HEK293 (cell line): ENCODE results near the gene RAET1G.

Source experiments
- CTCF ChIA-PET: fragments of 350-600 bp; formaldehyde crosslinking; extraction: SDS; loops from one replicate; lab custom pipeline; 2021; ENCODE audit warnings: antibody characterized with exemption; lab: Yijun Ruan, JAX
- POLR2A ChIA-PET: fragments of 300-600 bp; formaldehyde crosslinking; extraction: SDS; loops from one replicate; lab custom pipeline; 2020; ENCODE audit warnings: antibody characterized with exemption, inconsistent platforms; lab: Yijun Ruan, JAX
- H3K27ac ChIP-seq: fragments of 200-500 bp; sonication (Bioruptor generic); 2 replicates; pipeline ENCODE4 v1.5.1; 2014; ENCODE audit warnings: low read depth, low read length, control low read depth, inconsistent platforms; ENCODE audit errors: extremely low read depth
- H3K36me3 ChIP-seq, 2 experiments: fragments of 200-500 bp in 1 of 2; sonication (Bioruptor generic) in 1 of 2; 1 replicate in 1 of 2; 2 replicates in 1 of 2; pipeline ENCODE4 v1.5.1; 2014 to 2017; ENCODE audit warnings: inconsistent platforms in 2 of 2, low read length in 2 of 2; ENCODE audit not compliant: control insufficient read depth in 2 of 2, insufficient read depth in 1 of 2
- H3K4me1 ChIP-seq: fragments of 200-500 bp; sonication (Bioruptor generic); 2 replicates; pipeline ENCODE4 v1.5.1; 2014; ENCODE audit warnings: mild to moderate bottlenecking, low read length, inconsistent platforms; ENCODE audit not compliant: control insufficient read depth, insufficient read depth
- H3K4me3 ChIP-seq: 2 replicates; pipeline ENCODE4 v1.5.1; 2011; ENCODE audit warnings: low read depth, mild to moderate bottlenecking, control low read depth, low read length, moderate library complexity
- H3K9me3 ChIP-seq: fragments of 200-500 bp; sonication (Bioruptor generic); 2 replicates; pipeline ENCODE4 v1.5.1; 2014; ENCODE audit warnings: low read depth, low read length, inconsistent platforms; ENCODE audit not compliant: control insufficient read depth, insufficient read depth
- GLIS1 ChIP-seq: fragments of 450-650 bp; formaldehyde crosslinking; IDR thresholded peaks from 2 replicates; pipeline ENCODE4 v1.5.1; 2016; ENCODE audit warnings: missing biosample characterization, missing genetic modification characterization
- KLF16 ChIP-seq: fragments of 450-650 bp; formaldehyde crosslinking; IDR thresholded peaks from 2 replicates; pipeline ENCODE4 v1.5.1; 2017; ENCODE audit warnings: missing biosample characterization, missing genetic modification characterization
- MYNN ChIP-seq: fragments of 450-650 bp; formaldehyde crosslinking; IDR thresholded peaks from 2 replicates; pipeline ENCODE4 v1.5.1; 2016; ENCODE audit warnings: missing biosample characterization, missing genetic modification characterization, borderline replicate concordance
- MZF1 ChIP-seq: fragments of 450-650 bp; formaldehyde crosslinking; IDR thresholded peaks from 2 replicates; pipeline ENCODE4 v1.5.1; 2017; ENCODE audit warnings: missing biosample characterization, missing genetic modification characterization, borderline replicate concordance
- SCRT1 ChIP-seq: fragments of 450-650 bp; formaldehyde crosslinking; IDR thresholded peaks from 2 replicates; pipeline ENCODE4 v1.5.1; 2016; ENCODE audit warnings: missing biosample characterization, missing genetic modification characterization, borderline replicate concordance
- TCF7L2 ChIP-seq: IDR thresholded peaks from 2 replicates; pipeline ENCODE4 v1.6.1; 2011; ENCODE audit warnings: low read depth, mild to moderate bottlenecking, inconsistent platforms, low read length, moderate library complexity, borderline replicate concordance
- ZEB2 ChIP-seq: fragments of 450-650 bp; formaldehyde crosslinking; IDR thresholded peaks from 2 replicates; pipeline ENCODE4 v1.5.1; 2016; ENCODE audit warnings: missing biosample characterization, missing genetic modification characterization
- ZFP3 ChIP-seq: fragments of 450-650 bp; formaldehyde crosslinking; IDR thresholded peaks from 2 replicates; pipeline ENCODE4 v1.5.1; 2016; ENCODE audit warnings: low read depth, missing biosample characterization, missing genetic modification characterization
- ZFP37 ChIP-seq: fragments of 450-650 bp; formaldehyde crosslinking; IDR thresholded peaks from 2 replicates; pipeline ENCODE4 v1.5.1; 2016; ENCODE audit warnings: missing biosample characterization, missing genetic modification characterization
- ZNF175 ChIP-seq: fragments of 450-650 bp; formaldehyde crosslinking; IDR thresholded peaks from 2 replicates; pipeline ENCODE4 v1.5.1; 2016; ENCODE audit warnings: missing biosample characterization, missing genetic modification characterization
- ZNF19 ChIP-seq: fragments of 450-650 bp; formaldehyde crosslinking; IDR thresholded peaks from 2 replicates; pipeline ENCODE4; 2016; ENCODE audit warnings: missing biosample characterization, missing genetic modification characterization, low read depth
- ZNF202 ChIP-seq: fragments of 450-650 bp; formaldehyde crosslinking; IDR thresholded peaks from 2 replicates; pipeline ENCODE4 v1.5.1; 2016; ENCODE audit warnings: missing biosample characterization, missing genetic modification characterization, borderline replicate concordance
- ZNF335 ChIP-seq: fragments of 450-650 bp; formaldehyde crosslinking; conservative IDR thresholded peaks from 2 replicates; pipeline ENCODE4 v1.5.1; 2016; ENCODE audit warnings: missing biosample characterization, missing genetic modification characterization
- ZNF354C ChIP-seq: fragments of 450-650 bp; formaldehyde crosslinking; IDR thresholded peaks from 2 replicates; pipeline ENCODE4 v1.5.1; 2016; ENCODE audit warnings: missing biosample characterization, missing genetic modification characterization, low read depth, borderline replicate concordance
- ZNF394 ChIP-seq: fragments of 450-650 bp; formaldehyde crosslinking; IDR thresholded peaks from 2 replicates; pipeline ENCODE4 v1.5.1; 2016; ENCODE audit warnings: missing biosample characterization, missing genetic modification characterization, mild to moderate bottlenecking, moderate library complexity, borderline replicate concordance
- ZNF510 ChIP-seq: fragments of 450-650 bp; formaldehyde crosslinking; IDR thresholded peaks from 2 replicates; pipeline ENCODE4 v1.5.1; 2018; ENCODE audit warnings: mild to moderate bottlenecking, missing genetic modification characterization, missing biosample characterization; ENCODE audit not compliant: insufficient replicate concordance
- ZNF530 ChIP-seq: fragments of 450-650 bp; formaldehyde crosslinking; IDR thresholded peaks from 2 replicates; pipeline ENCODE4 v1.5.1; 2016; ENCODE audit warnings: low read depth, missing biosample characterization, missing genetic modification characterization
- ZNF610 ChIP-seq: fragments of 450-650 bp; formaldehyde crosslinking; IDR thresholded peaks from 2 replicates; pipeline ENCODE4 v1.5.1; 2016; ENCODE audit warnings: missing biosample characterization, missing genetic modification characterization, borderline replicate concordance
- ZNF639 ChIP-seq: fragments of 450-650 bp; formaldehyde crosslinking; IDR thresholded peaks from 2 replicates; pipeline ENCODE4 v1.5.1; 2016; ENCODE audit warnings: missing biosample characterization, missing genetic modification characterization
- ZNF670 ChIP-seq: fragments of 450-650 bp; formaldehyde crosslinking; IDR thresholded peaks from 2 replicates; pipeline ENCODE4 v1.5.1; 2016; ENCODE audit warnings: missing biosample characterization, missing genetic modification characterization, low read depth
- ZNF768 ChIP-seq: fragments of 450-650 bp; formaldehyde crosslinking; IDR thresholded peaks from 2 replicates; pipeline ENCODE4 v1.5.1; 2018; ENCODE audit warnings: missing biosample characterization, mild to moderate bottlenecking, missing genetic modification characterization
- ZSCAN18 ChIP-seq: fragments of 450-650 bp; formaldehyde crosslinking; IDR thresholded peaks from 2 replicates; pipeline ENCODE4 v1.5.1; 2016; ENCODE audit warnings: missing biosample characterization, missing genetic modification characterization
- TF ChIP-seq, protein P1 (sequence below): IDR thresholded peaks from 2 replicates; pipeline ENCODE4 v1.6.1; 2011; ENCODE audit warnings: mild to moderate bottlenecking, low read depth, low read length, borderline replicate concordance
- TF ChIP-seq, protein P2 (sequence below): fragments of 450-650 bp; formaldehyde crosslinking; IDR thresholded peaks from 2 replicates; pipeline ENCODE4 v1.5.1; 2016; ENCODE audit warnings: missing biosample characterization, missing genetic modification characterization
- TF ChIP-seq, protein P3 (sequence below): fragments of 450-650 bp; formaldehyde crosslinking; IDR thresholded peaks from 2 replicates; pipeline ENCODE4 v1.5.1; 2016; ENCODE audit warnings: missing biosample characterization, missing genetic modification characterization

The RAET1G gene

DNA sequence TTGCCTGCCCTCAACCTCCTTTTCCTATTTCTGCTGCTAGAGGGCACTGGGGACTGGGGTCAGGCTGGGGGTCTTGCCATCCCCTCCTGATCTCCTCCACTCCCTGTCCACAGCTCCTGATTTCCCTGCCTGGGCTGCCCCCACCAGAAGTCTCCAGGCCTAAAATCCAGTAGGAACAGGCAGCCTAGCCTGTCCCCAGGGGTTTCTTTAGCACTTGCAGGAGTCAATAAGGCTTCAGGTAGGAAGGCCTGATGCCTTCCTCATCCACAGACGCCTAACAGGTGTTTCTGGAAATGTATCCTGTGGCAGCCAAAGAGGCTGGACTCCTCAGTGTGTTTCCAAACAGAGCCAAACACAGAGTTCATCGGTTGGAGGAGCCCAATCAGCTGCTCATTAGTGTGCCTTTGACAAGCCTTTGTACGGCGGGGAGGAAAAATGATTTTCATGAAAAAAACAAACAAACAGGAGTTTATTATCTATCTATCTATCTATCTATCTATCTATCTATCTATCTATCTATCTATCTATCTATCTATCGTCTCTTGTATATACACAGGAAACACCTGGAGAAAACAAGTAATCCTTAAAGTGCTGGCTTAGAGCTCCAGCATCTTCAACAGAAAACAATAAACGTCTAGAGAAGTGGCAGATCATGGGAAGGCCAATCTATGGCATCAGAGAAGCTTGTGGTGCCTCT is 21.3 kb downstream of the RAET1G start:
- CTCF ChIA-PET = interaction anchor here (0.6 to 1.2 kb wide), 5 partner anchors 11 to 516 kb away, joined by 3 to 4 read pairs (median 3); no protein-coding TSS in a partner anchor
- no peak for TF ChIP-seq ZFP37
- TF ChIP-seq ZNF610 = no peak
- TF ChIP-seq ZNF670 = no peak
- TF ChIP-seq ZFP3 (tag by site-specific recombination) = no peak
- no peak for TF ChIP-seq ZNF335
- no peak for TF ChIP-seq ZNF175
- TF ChIP-seq MZF1 = no peak
- TF ChIP-seq, protein P1, sequence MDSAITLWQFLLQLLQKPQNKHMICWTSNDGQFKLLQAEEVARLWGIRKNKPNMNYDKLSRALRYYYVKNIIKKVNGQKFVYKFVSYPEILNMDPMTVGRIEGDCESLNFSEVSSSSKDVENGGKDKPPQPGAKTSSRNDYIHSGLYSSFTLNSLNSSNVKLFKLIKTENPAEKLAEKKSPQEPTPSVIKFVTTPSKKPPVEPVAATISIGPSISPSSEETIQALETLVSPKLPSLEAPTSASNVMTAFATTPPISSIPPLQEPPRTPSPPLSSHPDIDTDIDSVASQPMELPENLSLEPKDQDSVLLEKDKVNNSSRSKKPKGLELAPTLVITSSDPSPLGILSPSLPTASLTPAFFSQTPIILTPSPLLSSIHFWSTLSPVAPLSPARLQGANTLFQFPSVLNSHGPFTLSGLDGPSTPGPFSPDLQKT = no peak
- no peak for TF ChIP-seq ZNF394 (tag by site-specific recombination)
- no peak for TF ChIP-seq GLIS1 (tag by site-specific recombination)
- TF ChIP-seq ZNF639 (tag by site-specific recombination) = no peak
- TF ChIP-seq ZEB2 = no peak
- no peak for TF ChIP-seq ZNF768 (tag by site-specific recombination)
- TF ChIP-seq KLF16 (tag by site-specific recombination) = no peak
- no peak for TF ChIP-seq ZSCAN18 (tag by site-specific recombination)
- no peak overlapping the region for H3K27ac ChIP-seq
- no peaks in the 10 kb centered on the region for H3K9me3 ChIP-seq
- POLR2A ChIA-PET = no interaction called here
- no peaks in the 10 kb centered on the region for H3K4me1 ChIP-seq
- no peak overlapping the region for H3K4me3 ChIP-seq
- no peaks in the 10 kb centered on the region for H3K36me3 ChIP-seq

DNA sequence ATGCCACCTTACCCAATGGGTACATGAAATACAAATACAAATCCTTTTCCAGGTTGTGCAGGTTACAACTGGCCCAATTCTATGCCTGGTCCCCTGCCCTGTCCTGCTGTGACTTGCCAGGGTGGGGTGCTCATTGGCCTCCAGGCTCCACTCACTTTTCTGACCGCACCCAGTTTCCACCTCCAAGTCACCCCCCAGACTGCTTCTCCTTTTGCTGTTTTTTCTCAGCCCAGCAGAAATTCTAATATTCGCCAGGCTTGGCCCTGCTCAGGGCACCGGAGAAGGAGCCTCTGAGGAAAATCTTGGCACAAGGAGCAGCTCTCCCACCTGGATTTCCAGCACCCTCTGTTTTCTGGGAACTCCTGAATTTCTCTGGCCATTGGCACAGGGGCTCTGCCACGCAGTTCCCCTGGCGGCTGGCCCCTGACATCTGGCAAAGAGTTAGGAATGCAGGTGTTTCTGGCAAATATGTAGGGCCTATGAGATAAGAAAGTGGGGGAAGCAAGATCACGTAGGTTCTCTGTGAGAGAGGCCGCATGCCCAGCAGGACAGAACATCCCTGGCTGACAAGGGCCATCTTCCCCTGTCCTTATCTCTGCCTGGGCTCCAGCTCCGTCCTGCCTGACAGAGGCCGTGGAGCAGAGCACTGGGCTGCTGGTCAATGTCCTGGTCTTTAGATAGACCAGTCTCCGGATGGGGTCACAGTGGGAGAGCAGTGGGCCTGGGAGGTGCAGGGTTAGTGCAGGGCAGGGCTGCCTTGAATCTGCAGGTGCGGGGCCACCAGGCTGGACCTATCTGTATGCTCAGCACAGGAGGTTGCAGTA is 22.1 kb downstream of the RAET1G start:
- no peaks in the 10 kb centered on the region for H3K36me3 ChIP-seq
- no peak overlapping the region for H3K27ac ChIP-seq
- POLR2A ChIA-PET = no interaction called here
- H3K4me1 ChIP-seq = peaks cover under 1% of the 10 kb centered on the region; the same call in 1 of the 2 replicates
- H3K4me3 ChIP-seq = no peak overlapping the region
- no peaks in the 10 kb centered on the region for H3K9me3 ChIP-seq
- CTCF ChIA-PET = interaction anchor here (1.0 to 1.2 kb wide), 2 partner anchors 58 to 517 kb away, joined by 3 to 4 read pairs; no protein-coding TSS in a partner anchor
- TF ChIP-seq MYNN (tag by site-specific recombination) (no peak), ZNF19 (tag by site-specific recombination) (no peak), ZNF354C (tag by site-specific recombination) (no peak), ZNF530 (tag by site-specific recombination) (no peak), SCRT1 (tag by site-specific recombination) (no peak), TCF7L2 (no peak), ZNF202 (tag by site-specific recombination) (no peak), ZNF510 (tag by site-specific recombination) (no peak), ZNF335 (no peak)
- TF ChIP-seq, protein P2, sequence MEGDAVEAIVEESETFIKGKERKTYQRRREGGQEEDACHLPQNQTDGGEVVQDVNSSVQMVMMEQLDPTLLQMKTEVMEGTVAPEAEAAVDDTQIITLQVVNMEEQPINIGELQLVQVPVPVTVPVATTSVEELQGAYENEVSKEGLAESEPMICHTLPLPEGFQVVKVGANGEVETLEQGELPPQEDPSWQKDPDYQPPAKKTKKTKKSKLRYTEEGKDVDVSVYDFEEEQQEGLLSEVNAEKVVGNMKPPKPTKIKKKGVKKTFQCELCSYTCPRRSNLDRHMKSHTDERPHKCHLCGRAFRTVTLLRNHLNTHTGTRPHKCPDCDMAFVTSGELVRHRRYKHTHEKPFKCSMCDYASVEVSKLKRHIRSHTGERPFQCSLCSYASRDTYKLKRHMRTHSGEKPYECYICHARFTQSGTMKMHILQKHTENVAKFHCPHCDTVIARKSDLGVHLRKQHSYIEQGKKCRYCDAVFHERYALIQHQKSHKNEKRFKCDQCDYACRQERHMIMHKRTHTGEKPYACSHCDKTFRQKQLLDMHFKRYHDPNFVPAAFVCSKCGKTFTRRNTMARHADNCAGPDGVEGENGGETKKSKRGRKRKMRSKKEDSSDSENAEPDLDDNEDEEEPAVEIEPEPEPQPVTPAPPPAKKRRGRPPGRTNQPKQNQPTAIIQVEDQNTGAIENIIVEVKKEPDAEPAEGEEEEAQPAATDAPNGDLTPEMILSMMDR (tag by site-specific recombination) = no peak
- TF ChIP-seq, protein P3, sequence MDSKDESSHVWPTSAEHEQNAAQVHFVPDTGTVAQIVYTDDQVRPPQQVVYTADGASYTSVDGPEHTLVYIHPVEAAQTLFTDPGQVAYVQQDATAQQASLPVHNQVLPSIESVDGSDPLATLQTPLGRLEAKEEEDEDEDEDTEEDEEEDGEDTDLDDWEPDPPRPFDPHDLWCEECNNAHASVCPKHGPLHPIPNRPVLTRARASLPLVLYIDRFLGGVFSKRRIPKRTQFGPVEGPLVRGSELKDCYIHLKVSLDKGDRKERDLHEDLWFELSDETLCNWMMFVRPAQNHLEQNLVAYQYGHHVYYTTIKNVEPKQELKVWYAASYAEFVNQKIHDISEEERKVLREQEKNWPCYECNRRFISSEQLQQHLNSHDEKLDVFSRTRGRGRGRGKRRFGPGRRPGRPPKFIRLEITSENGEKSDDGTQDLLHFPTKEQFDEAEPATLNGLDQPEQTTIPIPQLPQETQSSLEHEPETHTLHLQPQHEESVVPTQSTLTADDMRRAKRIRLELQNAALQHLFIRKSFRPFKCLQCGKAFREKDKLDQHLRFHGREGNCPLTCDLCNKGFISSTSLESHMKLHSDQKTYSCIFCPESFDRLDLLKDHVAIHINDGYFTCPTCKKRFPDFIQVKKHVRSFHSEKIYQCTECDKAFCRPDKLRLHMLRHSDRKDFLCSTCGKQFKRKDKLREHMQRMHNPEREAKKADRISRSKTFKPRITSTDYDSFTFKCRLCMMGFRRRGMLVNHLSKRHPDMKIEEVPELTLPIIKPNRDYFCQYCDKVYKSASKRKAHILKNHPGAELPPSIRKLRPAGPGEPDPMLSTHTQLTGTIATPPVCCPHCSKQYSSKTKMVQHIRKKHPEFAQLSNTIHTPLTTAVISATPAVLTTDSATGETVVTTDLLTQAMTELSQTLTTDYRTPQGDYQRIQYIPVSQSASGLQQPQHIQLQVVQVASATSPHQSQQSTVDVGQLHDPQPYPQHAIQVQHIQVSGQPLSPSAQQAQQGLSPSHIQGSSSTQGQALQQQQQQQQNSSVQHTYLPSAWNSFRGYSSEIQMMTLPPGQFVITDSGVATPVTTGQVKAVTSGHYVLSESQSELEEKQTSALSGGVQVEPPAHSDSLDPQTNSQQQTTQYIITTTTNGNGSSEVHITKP (tag by site-specific recombination) = no peak
